HG03442 (cell line): Measurements from ENCODE around the gene QPRT.
"Not testable (repeated sequence)": the region's sequence is repeated elsewhere in the genome, so short reads cannot be mapped to it uniquely, and the experiment has no call there.

Source experiments
- ATAC-seq: cut with Tn5 transposase; IDR thresholded peaks from one replicate; pipeline ENCODE4 v1.9.1; 2021; ENCODE audit warnings: mild to moderate bottlenecking, moderate library complexity; ENCODE audit not compliant: unreplicated experiment

Gene QPRT

GRCh38 chr16:29678691-29679267, at the start of gene QPRT:
QPRT (plus strand) TSS chr16:29679180; CDS start chr16:29679198, 18 bp downstream.
- no peak for ATAC-seq

- ATAC-seq = not testable (repeated sequence)
Measured at GRCh38 chr16:29629318-29629717, 49.7 kb upstream of the QPRT start.

DNA sequence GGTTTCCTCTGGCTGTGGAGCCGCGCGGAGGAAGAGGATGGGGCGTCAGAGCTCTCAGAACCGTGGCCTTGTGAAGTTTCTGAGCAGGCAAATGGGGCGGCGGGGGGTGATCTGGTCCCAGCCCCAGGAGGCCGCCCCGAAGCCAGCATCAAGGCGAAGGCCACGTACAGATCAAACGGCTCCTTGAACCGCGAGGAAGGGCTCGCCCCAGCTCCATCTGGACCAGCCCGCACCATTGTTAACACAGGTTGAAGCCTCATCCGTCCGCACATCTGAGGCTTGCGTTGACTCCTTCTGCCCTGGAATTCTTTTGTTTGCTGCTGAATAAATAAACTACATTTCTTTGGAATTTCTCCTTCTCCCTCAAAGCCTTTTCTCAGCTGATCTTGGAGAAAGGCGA, 47.3 kb upstream of the QPRT start:
- ATAC-seq = not testable (repeated sequence)

DNA sequence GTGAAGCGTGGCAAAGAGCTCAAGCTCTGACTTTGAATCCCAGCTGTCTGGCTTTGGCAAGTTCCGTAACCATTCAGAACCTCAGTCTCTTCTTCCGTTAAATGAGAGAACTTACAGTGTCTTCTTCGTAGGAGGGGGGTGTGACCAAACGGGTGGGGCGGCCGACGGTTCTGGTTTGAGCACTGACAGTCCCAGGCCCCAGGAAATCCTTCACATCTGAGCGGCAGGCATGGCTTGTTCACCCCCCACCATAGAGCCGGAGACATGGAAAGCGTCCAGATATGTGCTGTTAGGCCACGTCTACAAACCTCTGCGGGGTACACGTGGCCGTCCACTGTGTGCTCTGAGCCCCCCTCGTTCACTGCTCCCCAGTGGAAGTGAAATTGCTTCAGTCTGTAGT, 43.1 kb upstream of the QPRT start:
- ATAC-seq = not testable (repeated sequence)

GRCh38 chr16:29636368-29636767, 42.6 kb upstream of the QPRT start:
- not testable (repeated sequence) for ATAC-seq

- ATAC-seq = not testable (repeated sequence)
Measured at GRCh38 chr16:29638751-29639150, 40.2 kb upstream of the QPRT start.

- no peak for ATAC-seq
Measured at GRCh38 chr16:29641561-29641960, 37.4 kb upstream of the QPRT start.

GRCh38 chr16:29643596-29643995, 35.4 kb upstream of the QPRT start:
- no peak for ATAC-seq

DNA sequence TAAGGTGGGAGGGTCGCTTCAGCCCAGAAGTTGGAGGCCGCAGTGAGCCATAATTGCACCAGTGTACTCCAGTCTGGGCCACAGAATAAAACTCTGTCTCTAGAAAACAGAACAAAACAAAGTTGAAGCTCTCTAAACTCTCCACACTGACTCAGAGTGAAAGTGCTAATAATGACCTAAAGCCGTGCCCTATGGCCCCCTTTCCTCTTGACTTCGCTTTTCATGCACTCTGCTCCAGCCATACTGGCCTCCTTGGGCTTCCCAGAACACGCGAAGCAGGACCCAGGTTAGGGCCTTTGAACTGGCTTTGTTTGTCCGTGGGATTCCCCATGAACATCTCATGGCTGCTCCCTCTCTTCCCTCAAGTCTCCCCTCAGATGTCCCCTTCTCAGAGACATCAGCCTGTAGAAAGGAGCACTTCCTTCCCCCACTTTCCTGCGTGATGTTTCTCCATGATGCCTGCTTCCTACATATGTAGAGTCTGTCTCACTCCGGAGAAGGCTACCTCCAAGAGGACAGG, 34.6 kb upstream of the QPRT start:
- ATAC-seq = peak; percentile 61

DNA sequence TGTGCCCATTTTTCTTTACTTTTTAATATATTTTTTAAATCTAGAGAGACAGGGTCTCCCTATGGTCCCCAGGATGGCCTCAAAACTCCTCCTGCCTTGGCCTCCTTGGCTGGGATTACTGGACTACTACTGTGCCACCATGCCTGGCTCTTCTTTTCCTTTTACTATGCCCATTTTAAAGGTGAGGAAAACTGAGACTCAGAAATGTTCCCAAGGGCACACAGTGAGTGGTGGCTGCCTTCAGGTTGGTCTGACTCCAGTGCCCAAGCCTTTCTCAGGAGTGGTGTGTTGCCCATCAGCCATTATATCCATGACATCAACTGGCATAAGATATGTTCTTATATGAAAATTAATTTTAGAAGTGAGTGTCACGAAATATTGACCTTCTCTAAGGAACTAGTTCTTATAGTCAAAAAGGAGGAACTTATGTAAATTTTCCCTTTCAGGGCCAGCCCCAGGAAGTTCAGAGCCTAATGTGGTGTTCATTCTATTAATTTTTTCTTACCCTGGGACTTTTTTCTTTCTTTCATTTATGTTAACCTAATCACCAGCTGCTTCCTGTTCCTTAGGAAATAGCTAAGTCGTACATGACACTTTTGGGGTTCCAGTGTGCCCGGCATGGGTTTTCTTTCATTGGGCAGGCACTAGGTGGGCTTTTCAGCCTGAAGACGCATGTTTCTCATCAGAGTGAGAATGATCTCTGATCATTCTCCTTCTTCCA, 33.8 kb upstream of the QPRT start:
- no peak for ATAC-seq

- no peak for ATAC-seq
Measured at GRCh38 chr16:29645694-29646187, 33.2 kb upstream of the QPRT start.

DNA sequence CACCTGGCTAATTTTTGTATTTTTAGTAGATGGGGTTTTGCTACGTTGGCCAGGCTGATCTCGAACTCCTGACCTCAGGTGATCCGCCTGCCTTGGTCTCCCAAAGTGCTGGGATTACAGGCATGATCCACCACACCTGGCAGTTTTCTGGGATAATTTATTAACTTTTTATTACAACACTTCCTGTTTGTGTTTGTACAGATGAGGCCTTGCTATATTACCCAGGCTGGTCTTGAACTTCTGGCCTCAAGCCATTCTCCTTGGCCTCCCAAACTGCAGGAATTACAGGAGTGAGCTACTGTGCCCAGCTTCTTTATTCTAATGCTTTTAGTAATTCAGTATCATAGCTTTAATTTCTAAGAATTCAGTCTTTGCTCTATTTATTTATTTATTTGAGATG, 32.0 kb upstream of the QPRT start:
- ATAC-seq = no peak

DNA sequence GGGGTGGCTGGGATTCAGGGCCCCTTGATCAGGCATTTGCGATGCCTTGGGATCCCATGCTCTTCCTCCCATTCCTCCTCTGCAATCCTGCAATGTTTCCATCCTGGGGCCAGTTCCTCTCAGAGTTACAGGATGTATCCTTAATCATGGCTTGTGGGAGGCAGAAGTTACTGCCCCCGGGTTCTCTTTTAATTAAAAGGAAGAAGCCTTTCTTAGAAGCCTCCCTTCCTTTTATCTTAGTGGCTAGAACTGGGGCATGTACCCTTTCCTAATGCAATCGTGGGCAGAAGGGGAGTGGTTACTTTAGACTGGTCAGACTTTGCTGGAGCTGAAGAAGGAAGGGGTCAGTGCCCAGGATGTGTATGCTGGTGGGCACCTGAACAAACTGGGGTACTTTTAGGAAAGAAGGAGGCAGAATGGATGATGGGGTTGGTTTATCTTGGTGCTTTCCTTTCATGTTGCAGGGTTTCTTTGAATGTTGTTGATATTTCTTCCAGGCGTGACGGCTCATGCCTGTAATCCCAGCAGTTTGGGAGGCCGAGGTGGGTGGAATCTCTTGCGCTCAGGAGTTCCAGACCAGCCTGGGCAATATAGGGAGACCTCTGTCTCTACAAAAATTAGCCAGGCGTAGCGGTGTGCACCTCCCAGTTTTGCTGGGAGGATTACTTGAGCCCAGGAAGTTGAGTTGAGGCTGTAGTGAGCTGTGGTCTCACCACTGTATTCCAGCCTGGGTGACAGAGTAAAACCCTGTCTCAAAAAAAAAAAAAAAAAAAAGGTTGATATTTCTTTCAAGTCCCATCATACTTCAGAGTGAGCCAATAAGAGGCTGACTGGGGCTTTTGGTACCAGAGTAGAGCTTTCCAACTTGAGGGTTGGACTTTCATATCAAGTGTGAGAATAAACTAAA, 29.1 kb upstream of the QPRT start:
- ATAC-seq = no peak

GRCh38 chr16:29650771-29651170, 28.2 kb upstream of the QPRT start:
- ATAC-seq = no peak

DNA sequence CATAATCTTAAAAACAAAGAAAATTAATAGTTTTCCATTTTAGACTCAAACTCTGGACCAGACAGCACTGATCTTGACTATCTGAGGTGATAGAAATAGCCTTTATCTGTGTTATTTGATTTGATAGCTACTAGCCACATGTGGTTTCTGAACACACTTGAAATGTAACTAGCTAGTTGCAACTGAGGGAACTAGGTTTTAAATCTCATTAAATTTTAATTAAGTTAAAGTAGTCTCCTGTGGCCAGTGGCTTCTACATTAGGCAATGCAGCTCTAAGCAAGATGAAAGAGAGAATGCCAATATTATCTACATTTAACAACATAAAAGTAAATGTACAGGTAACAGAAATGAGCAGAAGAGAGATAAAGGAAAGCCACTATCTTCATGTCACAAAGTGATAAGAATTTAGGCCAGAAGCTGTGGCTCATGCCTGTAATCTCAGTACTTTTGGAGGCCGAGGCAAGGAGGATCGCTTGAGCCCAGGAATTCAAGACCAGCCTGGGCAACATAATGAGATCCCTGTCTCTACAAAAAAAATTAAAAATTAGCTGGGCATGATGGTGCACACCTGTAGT, 27.1 kb upstream of the QPRT start:
- ATAC-seq = no peak

GRCh38 chr16:29653471-29653870, 25.5 kb upstream of the QPRT start:
- ATAC-seq = no peak

- not testable (repeated sequence) for ATAC-seq
Measured at GRCh38 chr16:29653890-29654289, 25.1 kb upstream of the QPRT start.

- no peak for ATAC-seq
Measured at GRCh38 chr16:29656688-29657523, 22.1 kb upstream of the QPRT start.

DNA sequence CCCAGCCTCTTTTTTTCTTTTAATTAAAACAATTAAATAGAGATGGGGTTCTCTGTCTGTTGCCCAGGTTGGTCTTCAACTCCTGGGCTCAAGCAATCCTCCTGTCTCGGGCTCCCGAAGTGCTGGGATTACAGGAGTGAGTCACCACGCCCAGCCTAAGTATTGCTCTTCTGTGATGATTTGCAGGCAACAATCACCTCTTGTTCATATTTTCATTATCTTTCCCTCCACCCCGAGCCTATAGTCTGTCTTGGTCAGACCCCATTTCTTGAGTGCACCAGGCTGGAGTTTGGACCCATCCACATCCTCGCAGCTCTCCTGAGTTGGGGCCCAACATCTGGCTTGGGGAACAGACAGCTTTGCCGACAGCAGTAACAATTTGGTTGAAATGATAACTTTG, 20.3 kb upstream of the QPRT start:
- no peak for ATAC-seq
